GM12874 (cell line): ENCODE data around the gene SLIT3.

Experiments used
- TF ChIP-seq, protein P1 (sequence below): IDR thresholded peaks from 2 replicates; pipeline ENCODE4 v1.5.1; 2011; ENCODE audit warnings: low read depth, mild to moderate bottlenecking, control low read depth, low read length, moderate library complexity; ENCODE audit not compliant: insufficient read depth

The SLIT3 gene

DNA sequence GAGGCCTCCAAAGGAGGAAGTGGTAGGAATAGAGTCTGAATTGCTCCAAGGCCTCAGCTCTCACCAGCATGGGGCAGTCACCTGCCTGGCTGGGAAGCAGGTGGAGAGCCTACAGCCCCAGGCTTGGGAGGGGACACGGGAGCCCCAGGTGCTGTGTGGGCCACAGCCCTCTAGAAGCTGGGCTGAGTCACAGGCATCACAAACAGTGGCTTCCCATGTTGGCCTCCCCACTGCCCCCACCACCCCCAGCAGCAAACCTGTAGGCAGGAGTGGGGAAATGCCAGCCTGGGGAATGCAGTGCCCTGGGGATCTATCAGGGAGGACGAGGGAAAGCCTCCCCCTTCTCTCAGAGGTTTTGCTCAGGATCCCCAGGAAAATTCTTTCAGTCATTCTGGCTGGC is 309.6 kb downstream of the SLIT3 start:
- TF ChIP-seq, protein P1, sequence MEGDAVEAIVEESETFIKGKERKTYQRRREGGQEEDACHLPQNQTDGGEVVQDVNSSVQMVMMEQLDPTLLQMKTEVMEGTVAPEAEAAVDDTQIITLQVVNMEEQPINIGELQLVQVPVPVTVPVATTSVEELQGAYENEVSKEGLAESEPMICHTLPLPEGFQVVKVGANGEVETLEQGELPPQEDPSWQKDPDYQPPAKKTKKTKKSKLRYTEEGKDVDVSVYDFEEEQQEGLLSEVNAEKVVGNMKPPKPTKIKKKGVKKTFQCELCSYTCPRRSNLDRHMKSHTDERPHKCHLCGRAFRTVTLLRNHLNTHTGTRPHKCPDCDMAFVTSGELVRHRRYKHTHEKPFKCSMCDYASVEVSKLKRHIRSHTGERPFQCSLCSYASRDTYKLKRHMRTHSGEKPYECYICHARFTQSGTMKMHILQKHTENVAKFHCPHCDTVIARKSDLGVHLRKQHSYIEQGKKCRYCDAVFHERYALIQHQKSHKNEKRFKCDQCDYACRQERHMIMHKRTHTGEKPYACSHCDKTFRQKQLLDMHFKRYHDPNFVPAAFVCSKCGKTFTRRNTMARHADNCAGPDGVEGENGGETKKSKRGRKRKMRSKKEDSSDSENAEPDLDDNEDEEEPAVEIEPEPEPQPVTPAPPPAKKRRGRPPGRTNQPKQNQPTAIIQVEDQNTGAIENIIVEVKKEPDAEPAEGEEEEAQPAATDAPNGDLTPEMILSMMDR: no peak

DNA sequence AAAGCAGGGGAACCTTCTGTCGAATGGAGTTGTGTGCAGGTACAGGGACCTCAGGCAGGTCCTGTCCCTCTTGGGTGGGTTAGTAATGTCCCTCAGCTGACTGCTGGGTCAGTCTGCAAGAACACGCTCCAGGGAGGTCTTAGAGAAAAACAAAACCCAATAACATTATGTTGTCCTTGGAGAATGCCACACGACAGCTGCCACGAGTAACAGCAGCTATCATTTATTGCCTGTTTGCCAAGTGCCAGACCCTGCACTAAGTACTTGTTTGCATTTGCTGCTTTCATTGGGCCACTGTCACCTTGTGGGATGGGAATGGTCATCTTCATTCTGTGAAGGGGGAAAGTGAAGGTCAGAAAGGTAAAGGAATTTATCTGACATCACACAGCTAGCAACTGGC is 310.3 kb downstream of the SLIT3 start:
- TF ChIP-seq, protein P1: no peak

DNA sequence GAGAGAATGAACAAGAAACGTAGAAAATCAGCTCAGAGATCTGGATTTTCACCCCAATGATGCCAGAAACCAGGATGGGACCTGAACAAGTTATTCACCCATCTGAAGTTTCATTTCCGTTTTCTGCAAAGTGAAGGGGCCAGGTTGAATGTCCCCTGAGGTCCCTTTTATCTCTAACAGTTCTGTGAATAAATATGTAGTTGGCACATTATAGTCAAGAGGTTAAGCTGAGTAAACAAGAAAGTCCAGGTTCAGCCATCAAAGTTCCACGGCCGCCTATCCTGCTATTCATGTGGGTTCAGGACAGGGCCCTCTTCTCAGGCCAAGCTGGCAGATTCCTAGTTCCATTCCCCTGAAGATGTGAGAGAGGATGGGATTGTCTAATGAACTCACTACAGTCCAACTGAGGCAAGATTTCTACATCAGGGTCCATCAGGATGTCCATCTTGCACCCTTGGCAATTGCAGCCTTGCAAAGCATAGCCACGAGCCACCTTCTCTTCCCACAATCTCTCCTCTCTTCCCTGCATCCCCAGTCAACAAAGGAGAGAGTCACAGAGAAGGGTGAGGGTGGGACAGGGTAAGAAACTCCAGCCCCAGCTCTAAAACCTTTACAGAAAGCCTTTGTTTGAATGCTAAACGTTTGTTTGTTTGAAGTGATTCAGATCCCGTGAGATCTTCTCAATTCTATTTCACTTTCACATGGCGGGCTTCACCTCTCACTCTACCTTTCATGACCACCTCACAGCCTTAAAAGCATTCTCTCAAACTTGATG is 311.0 kb downstream of the SLIT3 start:
- TF ChIP-seq, protein P1: no peak

DNA sequence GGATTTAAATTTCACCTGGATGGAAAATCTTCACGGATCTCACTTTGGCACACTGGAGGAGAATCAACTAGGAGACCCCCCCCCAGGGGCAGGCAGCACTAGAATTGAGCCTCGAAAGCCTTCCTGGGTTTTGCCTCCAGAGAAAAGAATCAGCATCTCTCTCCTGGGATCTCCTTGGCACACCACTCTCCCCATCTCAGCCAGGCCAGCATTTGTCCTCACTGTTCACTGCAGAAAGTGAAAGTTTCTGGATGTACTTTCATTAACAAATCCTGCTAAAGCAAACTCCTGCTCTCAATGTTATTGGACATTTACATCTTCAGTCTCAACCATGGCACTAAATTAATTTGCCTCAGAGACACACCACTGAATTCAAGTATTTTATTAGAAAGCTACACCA is 312.2 kb downstream of the SLIT3 start:
- TF ChIP-seq, protein P1: no peak

DNA sequence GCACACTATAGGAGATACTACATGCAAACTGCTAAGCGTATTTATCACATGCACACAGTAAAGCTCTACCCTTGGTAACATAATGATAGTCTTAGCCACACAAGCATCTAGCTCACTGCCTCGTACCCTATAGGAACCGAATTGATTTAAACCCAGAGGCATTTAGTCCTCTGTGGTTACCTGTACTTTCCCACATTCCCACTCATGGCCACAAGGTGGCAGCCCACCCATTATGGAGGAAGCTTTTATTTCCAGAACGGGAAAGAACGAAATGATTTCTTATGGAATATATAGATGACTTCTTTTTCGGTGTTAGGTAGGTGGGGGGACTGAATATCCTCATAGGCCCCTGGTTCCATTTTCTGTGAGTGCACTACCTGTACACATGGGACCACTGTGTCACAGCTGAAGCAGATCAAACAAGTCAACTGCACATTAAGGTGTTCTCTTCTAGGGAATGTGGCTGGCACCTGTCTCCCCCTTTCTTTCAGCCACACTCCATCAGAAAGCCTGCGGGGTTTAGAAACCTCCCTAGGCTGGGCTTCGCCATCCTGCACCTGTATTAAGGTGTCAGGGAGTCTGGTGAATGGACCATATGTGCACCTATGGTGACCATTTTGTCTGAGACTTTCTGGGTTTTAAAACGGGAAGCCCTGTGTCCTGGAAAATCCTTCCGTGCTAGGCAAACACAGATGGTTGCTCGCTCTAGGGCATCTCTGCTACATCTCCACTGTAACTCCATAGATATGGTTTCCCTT is 313.2 kb downstream of the SLIT3 start:
- TF ChIP-seq, protein P1: peak; percentile 66

DNA sequence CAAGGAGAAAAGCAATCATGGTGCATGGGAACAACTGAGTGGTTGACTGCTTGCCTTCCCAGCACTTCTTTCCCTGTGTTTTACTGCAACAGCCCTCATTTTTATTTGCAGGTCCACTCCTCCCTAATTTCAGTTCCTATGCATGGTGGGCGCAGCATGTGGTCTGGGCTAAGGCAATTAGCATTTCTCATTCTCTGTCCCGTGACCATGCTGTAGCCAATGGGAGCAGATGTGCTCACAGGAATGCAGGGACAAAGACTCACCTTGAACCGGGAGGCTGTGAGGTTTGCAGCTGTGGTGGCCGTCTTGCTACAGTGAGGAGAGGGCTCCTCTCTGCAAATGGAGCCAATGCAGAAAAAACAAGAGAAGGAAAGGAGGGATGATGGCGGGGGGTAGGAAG is 315.5 kb downstream of the SLIT3 start:
- TF ChIP-seq, protein P1: no peak

DNA sequence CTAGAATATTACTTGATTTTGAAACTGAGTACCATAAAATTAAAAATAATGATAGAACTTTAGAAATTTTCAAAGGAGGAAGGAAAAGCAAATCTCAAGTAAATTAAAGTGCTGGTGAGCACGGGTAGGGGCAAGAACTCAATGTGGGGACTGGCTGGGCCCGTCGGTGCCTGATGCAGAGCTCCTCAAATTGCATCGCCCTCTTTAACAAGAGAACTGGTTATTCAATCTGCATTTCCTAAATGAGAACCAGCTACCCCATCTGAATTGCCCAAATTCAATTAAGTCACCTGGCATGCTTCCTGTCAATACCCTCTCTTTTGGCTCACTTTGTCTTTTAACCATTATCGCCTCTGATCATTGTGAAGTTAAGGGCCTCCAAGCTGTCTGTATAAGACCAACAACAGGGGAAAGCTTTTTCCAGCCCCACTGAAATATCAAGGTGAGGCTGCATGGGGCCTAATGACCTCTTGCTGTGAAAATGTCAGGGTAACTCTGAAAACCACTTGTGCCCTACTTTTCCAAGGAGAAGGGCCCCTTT is 316.7 kb downstream of the SLIT3 start:
- TF ChIP-seq, protein P1: no peak
